HUES48 (cell line): ENCODE data around the gene ALPI.

Experiments used
- H3K27ac ChIP-seq: one replicate; pipeline ENCODE4 v1.7.0; 2013; ENCODE audit warnings: low read depth, low read length, inconsistent platforms
- H3K27me3 ChIP-seq: 2 replicates; pipeline ENCODE4 v1.6.1; 2013; ENCODE audit warnings: mild to moderate bottlenecking, low read length; ENCODE audit not compliant: control insufficient read depth, insufficient read depth
- H3K36me3 ChIP-seq: 2 replicates; pipeline ENCODE4 v1.6.1; 2013; ENCODE audit warnings: low read length; ENCODE audit not compliant: control insufficient read depth, insufficient read depth
- H3K4me1 ChIP-seq: 2 replicates; pipeline ENCODE4 v1.6.1; 2013; ENCODE audit warnings: mild to moderate bottlenecking, low read length; ENCODE audit not compliant: control insufficient read depth, insufficient read depth
- H3K4me3 ChIP-seq: 2 replicates; pipeline ENCODE4 v1.5.1; 2013; ENCODE audit warnings: mild to moderate bottlenecking, low read depth, low read length
- H3K9ac ChIP-seq: 2 replicates; pipeline ENCODE4 v1.6.1; 2013; ENCODE audit warnings: mild to moderate bottlenecking, low read depth, low read length, moderate library complexity
- H3K9me3 ChIP-seq: 2 replicates; pipeline ENCODE4 v1.6.1; 2013; ENCODE audit warnings: low read length; ENCODE audit not compliant: control insufficient read depth, insufficient read depth

The ALPI gene

GRCh38 chr2:232506709-232507108 is 50.8 kb downstream of the ALPI start:
- H3K4me3 ChIP-seq, result no peak overlapping the region
- H3K9ac ChIP-seq, result no peak overlapping the region
- H3K36me3 ChIP-seq, result no peaks in the 10 kb centered on the region
- H3K27me3 ChIP-seq, result peaks cover 53% of the 10 kb centered on the region
- no peak overlapping the region for H3K27ac ChIP-seq
- H3K4me1 ChIP-seq, result peaks cover 9% of the 10 kb centered on the region
- no peaks in the 10 kb centered on the region for H3K9me3 ChIP-seq

- peaks cover 9% of the 10 kb centered on the region for H3K4me1 ChIP-seq
- no peak overlapping the region for H3K9ac ChIP-seq
- H3K9me3 ChIP-seq, result no peaks in the 10 kb centered on the region
- no peak overlapping the region for H3K4me3 ChIP-seq
- no peak overlapping the region for H3K27ac ChIP-seq
- H3K27me3 ChIP-seq, result peaks cover 42% of the 10 kb centered on the region
- H3K36me3 ChIP-seq, result no peaks in the 10 kb centered on the region
Observed at GRCh38 chr2:232508251-232508650, 52.3 kb downstream of the ALPI start.
